Testis (tissue), 3 donors: ENCODE results near the gene THBD. TPM values are rescaled to one million over a fixed set of nuclear protein-coding genes. Genes with fewer than 3 reads are reported as not detected.

ENCODE experiments used
- DNase-seq: peaks from one replicate; pipeline ENCODE4 v3.0.0-alpha.2; 2019
- H3K27ac ChIP-seq, 2 donors: fragments of 200-600 bp; sonication (generic); one replicate each; pipeline ENCODE4 v1.5.1; 2019
- H3K27me3 ChIP-seq: fragments of 200-600 bp; sonication (generic); one replicate; pipeline ENCODE4 v1.5.1; 2019
- H3K36me3 ChIP-seq: fragments of 200-600 bp; sonication (generic); one replicate; pipeline ENCODE4 v1.5.1; 2017; ENCODE audit warnings: low read depth; ENCODE audit errors: missing control alignments
- H3K4me1 ChIP-seq: fragments of 200-600 bp; sonication (generic); one replicate; pipeline ENCODE4 v1.5.1; 2019
- H3K4me3 ChIP-seq, 2 donors: fragments of 200-600 bp; sonication (generic); one replicate each; pipeline ENCODE4 v1.5.1; 2017 to 2019
- H3K9me3 ChIP-seq: fragments of 200-600 bp; sonication (generic); one replicate; pipeline ENCODE4 v1.5.1; 2017
- CTCF ChIP-seq, 3 experiments: fragments of 450-650 bp in 2 of 3; fragments of 200-600 bp in 1 of 3; sonication (generic) in 1 of 3; IDR thresholded peaks; one replicate each; pipeline ENCODE4 v1.5.1; 2016 to 2019; ENCODE audit warnings: antibody characterized with exemption in 3 of 3, mild to moderate bottlenecking in 2 of 3, moderate library complexity in 1 of 3
- POLR2A ChIP-seq: fragments of 450-650 bp; IDR thresholded peaks from one replicate; pipeline ENCODE4 v1.6.1; 2017; ENCODE audit warnings: antibody characterized with exemption, mild to moderate bottlenecking, moderate library complexity
- WGBS, 2 donors: methylation state at CpG; one replicate each; pipeline ENCODE4 v1.1.5; 2018; 5-methylcytosine and 5-hydroxymethylcytosine counted together
- intact Hi-C: fragments of 100-400 bp; cut with DNase I; formaldehyde crosslinking; loops from one replicate; pipeline ENCODE4 v1.15.1; 2023; ENCODE audit warnings: low total_unique reads
- polyA plus RNA-seq: library from polyadenylated mRNA; stranded (reverse); fragments of 350-450 nt; fragmentation: Illumina TruSeq; extraction: RNeasy Lipid Tissue Mini Kit (QIAGEN cat#74804); gene quantifications from one replicate; pipeline ENCODE4 v1.2.3, GENCODE V29; 2014; ENCODE audit warnings: low read depth, low replicate concordance; ENCODE audit not compliant: insufficient read depth
- total RNA-seq, 2 donors: library from RNA; depleted of rRNA; stranded (reverse); fragments of >200 nt; gene quantifications; one replicate each; pipeline ENCODE4 v1.2.3, GENCODE V29; 2016

THBD gene
- total and polyA plus RNA-seq, 3 donors from 2014 or later: 11.0 to 65.0 (median 22.4) TPM

DNA sequence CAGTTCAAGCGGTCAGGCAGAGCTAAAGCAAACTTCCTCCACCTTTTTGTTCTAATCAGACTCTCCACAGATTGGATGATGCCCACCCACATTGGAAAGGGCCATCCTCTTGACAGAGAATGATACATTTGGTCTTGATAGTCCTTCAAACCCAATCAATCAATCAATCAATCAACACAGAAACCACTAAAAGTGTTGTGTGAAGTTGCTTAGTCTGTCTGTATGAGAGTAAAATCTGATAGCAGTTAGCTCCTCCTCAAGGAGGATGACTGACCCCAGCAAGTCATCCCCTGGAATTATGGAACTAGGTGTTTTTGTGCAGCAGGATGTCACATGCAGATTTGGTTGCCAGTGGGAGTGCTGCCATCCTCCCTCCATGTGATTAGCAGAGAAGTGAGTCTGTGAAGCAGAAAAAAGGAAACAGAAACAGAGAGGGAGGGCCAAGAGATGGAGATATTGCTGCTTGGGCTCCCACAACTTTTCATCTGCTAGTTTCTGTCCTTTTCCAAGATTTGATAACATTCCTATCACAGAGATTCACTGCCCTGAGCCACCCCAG, 46.3 kb downstream of the THBD start:
- 88 to 100% methylated on average over 1 of the region's 1 CpG for WGBS, 2 donors
- no peak for DNase-seq
- intact Hi-C loops: no loop called here
- TF ChIP-seq POLR2A: no peak
- TF ChIP-seq CTCF (IDR thresholded peaks at IDR 0.05): no peak
- Histone ChIP-seq H3K4me1 (no peaks in the 10 kb centered on the region), H3K27ac (no peak overlapping the region), H3K27me3 (no peaks in the 10 kb centered on the region), H3K36me3 (no peaks in the 10 kb centered on the region), H3K9me3 (no peaks in the 10 kb centered on the region), H3K4me3 (no peak overlapping the region)

- 90 to 92% methylated on average over 6 of the region's 6 CpGs for WGBS, 2 donors
- H3K27me3 ChIP-seq: no peaks in the 10 kb centered on the region
- TF ChIP-seq CTCF (IDR thresholded peaks at IDR 0.05) (no peak), POLR2A (no peak)
- no peaks in the 10 kb centered on the region for H3K9me3 ChIP-seq
- H3K27ac ChIP-seq: no peak overlapping the region
- H3K4me1 ChIP-seq: no peaks in the 10 kb centered on the region
- no peak overlapping the region for H3K4me3 ChIP-seq
- DNase-seq: no peak
- intact Hi-C loops: no loop called here
- H3K36me3 ChIP-seq: no peaks in the 10 kb centered on the region
Observed at GRCh38 chr20:23002276-23002675, 47.2 kb downstream of the THBD start.

- no peak overlapping the region for H3K27ac ChIP-seq
- 72 to 77% methylated on average over 6 of the region's 6 CpGs for WGBS, 2 donors
- DNase-seq: no peak
- no peaks in the 10 kb centered on the region for H3K27me3 ChIP-seq
- no peaks in the 10 kb centered on the region for H3K4me1 ChIP-seq
- no peaks in the 10 kb centered on the region for H3K9me3 ChIP-seq
- intact Hi-C loops: no loop called here
- TF ChIP-seq POLR2A: no peak
- no peaks in the 10 kb centered on the region for H3K36me3 ChIP-seq
- no peak overlapping the region for H3K4me3 ChIP-seq
Observed at GRCh38 chr20:23000232-23000947, 49.1 kb downstream of the THBD start.

GRCh38 chr20:22999756-23000155, 49.7 kb downstream of the THBD start:
- H3K36me3 ChIP-seq: no peaks in the 10 kb centered on the region
- H3K4me1 ChIP-seq: no peaks in the 10 kb centered on the region
- H3K27me3 ChIP-seq: no peaks in the 10 kb centered on the region
- intact Hi-C loops: no loop called here
- no peak for TF ChIP-seq CTCF (IDR thresholded peaks at IDR 0.05)
- TF ChIP-seq POLR2A: no peak
- WGBS, 2 donors: 84 to 85% methylated on average over 4 of the region's 4 CpGs
- no peak overlapping the region for H3K4me3 ChIP-seq
- no peak for DNase-seq
- no peaks in the 10 kb centered on the region for H3K9me3 ChIP-seq
- no peak overlapping the region for H3K27ac ChIP-seq

GRCh38 chr20:22998476-22998875, 51.0 kb downstream of the THBD start:
- no peak for DNase-seq
- H3K4me3 ChIP-seq: no peak overlapping the region
- 65 to 71% methylated on average over 2 of the region's 2 CpGs for WGBS, 2 donors

More at GRCh38 chr20:22998476-22998875, 51.0 kb downstream of the THBD start:
- Histone ChIP-seq H3K27me3 (no peaks in the 10 kb centered on the region), H3K27ac (no peak overlapping the region), H3K9me3 (no peaks in the 10 kb centered on the region), H3K4me1 (no peaks in the 10 kb centered on the region), H3K36me3 (no peaks in the 10 kb centered on the region)
- intact Hi-C loops: no loop called here
- no peak for TF ChIP-seq CTCF (IDR thresholded peaks at IDR 0.05)
- no peak for TF ChIP-seq POLR2A
